A673 (cell line): ENCODE data around the gene FAM9C. TPM values are rescaled to one million over a fixed set of nuclear protein-coding genes. Genes with fewer than 3 reads are reported as not detected.

Experiments used
- BruUV-seq: library from RNA; stranded (reverse); fragments of 400-500 nt; replicated peaks from 2 replicates; lab custom pipeline; 2021; lab: Mats Ljungman, UMichigan
- CTCF ChIA-PET: fragments of 300-600 bp; sonication (Branson Sonifier 250); formaldehyde crosslinking; loops from one replicate; lab custom pipeline; 2022; ENCODE audit warnings: antibody characterized with exemption; lab: Charles Lee
- POLR2A ChIA-PET: fragments of 300-600 bp; sonication (Branson Sonifier 250); formaldehyde crosslinking; loops from one replicate; lab custom pipeline; 2022; ENCODE audit warnings: antibody characterized with exemption; ENCODE audit not compliant: low non-redundant PET; lab: Charles Lee
- DNase-seq: peaks from one replicate; pipeline ENCODE4 v3.0.0-alpha.2; 2015; ENCODE audit warnings: low spot score
- H3K27ac ChIP-seq: fragments of 200-600 bp; sonication (generic); 2 replicates; pipeline ENCODE4 v1.5.1; 2016; ENCODE audit warnings: mixed run types, low read depth, mild to moderate bottlenecking, mixed read lengths, antibody characterized with exemption, low read length; ENCODE audit not compliant: poor library complexity, severe bottlenecking
- H3K27me3 ChIP-seq: fragments of 200-600 bp; sonication (generic); replicated peaks from 2 replicates; pipeline ENCODE4 v1.6.1; 2017; ENCODE audit warnings: mixed run types, low read depth, mild to moderate bottlenecking, mixed read lengths, antibody characterized with exemption, low read length; ENCODE audit not compliant: insufficient read depth, poor library complexity
- H3K36me3 ChIP-seq: fragments of 200-600 bp; sonication (generic); 2 replicates; pipeline ENCODE4 v1.6.1; 2016; ENCODE audit warnings: mixed run types, mild to moderate bottlenecking, mixed read lengths, antibody characterized with exemption, low read length; ENCODE audit not compliant: insufficient read depth, poor library complexity, severe bottlenecking
- H3K4me1 ChIP-seq: fragments of 200-600 bp; sonication (generic); 2 replicates; pipeline ENCODE4 v1.6.1; 2017; ENCODE audit warnings: mixed run types, mild to moderate bottlenecking, mixed read lengths, antibody characterized with exemption, low read length; ENCODE audit not compliant: insufficient read depth, poor library complexity, severe bottlenecking
- H3K4me3 ChIP-seq: fragments of 200-600 bp; sonication (generic); 2 replicates; pipeline ENCODE4 v1.5.1; 2016; ENCODE audit warnings: low read depth, mixed run types, mild to moderate bottlenecking, mixed read lengths, low read length; ENCODE audit not compliant: poor library complexity, severe bottlenecking
- H3K9me3 ChIP-seq: fragments of 200-600 bp; sonication (generic); 2 replicates; pipeline ENCODE4 v1.6.1; 2016; ENCODE audit warnings: mixed run types, low read depth, mild to moderate bottlenecking, mixed read lengths, antibody characterized with exemption, low read length; ENCODE audit not compliant: poor library complexity, severe bottlenecking
- CTCF ChIP-seq: fragments of 300-800, 200-600 bp; sonication (generic); conservative IDR thresholded peaks from 2 replicates; pipeline ENCODE4 v1.5.1; 2017; ENCODE audit warnings: low read depth, mild to moderate bottlenecking, antibody characterized with exemption, low read length, moderate library complexity, mixed read lengths
- EZH2 ChIP-seq: fragments of 200-600 bp; sonication (generic); IDR thresholded peaks from 2 replicates; pipeline ENCODE4 v1.6.1; 2017; ENCODE audit warnings: borderline replicate concordance, low read depth, mild to moderate bottlenecking, mixed read lengths, antibody characterized with exemption, low read length; ENCODE audit not compliant: poor library complexity, severe bottlenecking
- intact Hi-C: fragments of 100-400 bp; cut with micrococcal nuclease; formaldehyde crosslinking; loops from one replicate; pipeline ENCODE4 v1.10.0; 2022; ENCODE audit not compliant: unreplicated experiment
- total RNA-seq: library from RNA; stranded (reverse); gene quantifications from 2 replicates; pipeline ENCODE4 v1.2.3, GENCODE V29; 2021

Gene FAM9C
- total RNA-seq, 1 experiment from 2014 or later, result not detected

- no peak for TF ChIP-seq CTCF
- no peak for TF ChIP-seq EZH2
- ChIA-PET POLR2A (no interaction called here), CTCF (no interaction called here)
- Histone ChIP-seq H3K9me3 (no peaks in the 10 kb centered on the region), H3K4me1 (no peaks in the 10 kb centered on the region), H3K27ac (no peak overlapping the region), H3K36me3 (no peaks in the 10 kb centered on the region), H3K27me3 (no peaks in the 10 kb centered on the region), H3K4me3 (no peak overlapping the region)
- intact Hi-C loops, result no loop called here
- no TSS peak for BruUV-seq
- no peak for DNase-seq
These were observed 46.8 kb upstream of the FAM9C start for GRCh38 chrX:13091111-13091765.

- Histone ChIP-seq H3K27me3 (no peaks in the 10 kb centered on the region), H3K36me3 (no peaks in the 10 kb centered on the region), H3K9me3 (no peaks in the 10 kb centered on the region), H3K27ac (no peak overlapping the region), H3K4me1 (no peaks in the 10 kb centered on the region), H3K4me3 (no peak overlapping the region)
- no peak for DNase-seq
- no peak for TF ChIP-seq EZH2
- TF ChIP-seq CTCF, result no peak
- intact Hi-C loops, result no loop called here
- ChIA-PET CTCF (no interaction called here), POLR2A (no interaction called here)
- no TSS peak for BruUV-seq
These were observed 46.1 kb upstream of the FAM9C start for GRCh38 chrX:13090339-13091110.

- BruUV-seq, result no TSS peak
- no peaks in the 10 kb centered on the region for H3K36me3 ChIP-seq
- intact Hi-C loops, result no loop called here
- TF ChIP-seq CTCF (no peak), EZH2 (no peak)
- POLR2A ChIA-PET, result no interaction called here
- H3K27me3 ChIP-seq, result no peaks in the 10 kb centered on the region
- H3K27ac ChIP-seq, result no peak overlapping the region
- CTCF ChIA-PET, result no interaction called here
- DNase-seq, result no peak
- no peaks in the 10 kb centered on the region for H3K9me3 ChIP-seq
- H3K4me3 ChIP-seq, result no peak overlapping the region
- H3K4me1 ChIP-seq, result no peaks in the 10 kb centered on the region
These were observed 45.6 kb upstream of the FAM9C start for GRCh38 chrX:13090027-13090338.
